C4-2B (cell line): ENCODE measurements around the gene CDC45.

Experiments
- H3K27ac ChIP-seq: fragments of 450-650 bp; 2 replicates; pipeline ENCODE4 v1.5.1; 2017
- CTCF ChIP-seq: fragments of 450-650 bp; conservative IDR thresholded peaks from 2 replicates; pipeline ENCODE4 v1.5.1; 2017; ENCODE audit warnings: mild to moderate bottlenecking
- ZFX ChIP-seq: fragments of 450-650 bp; IDR thresholded peaks from 2 replicates; pipeline ENCODE4 v1.6.1; 2017

CDC45 gene

GRCh38 chr22:19461506-19461905 lies 18.2 kb upstream of the CDC45 start:
- no peak overlapping the region for H3K27ac ChIP-seq
- TF ChIP-seq ZFX (no peak), CTCF (no peak)

DNA sequence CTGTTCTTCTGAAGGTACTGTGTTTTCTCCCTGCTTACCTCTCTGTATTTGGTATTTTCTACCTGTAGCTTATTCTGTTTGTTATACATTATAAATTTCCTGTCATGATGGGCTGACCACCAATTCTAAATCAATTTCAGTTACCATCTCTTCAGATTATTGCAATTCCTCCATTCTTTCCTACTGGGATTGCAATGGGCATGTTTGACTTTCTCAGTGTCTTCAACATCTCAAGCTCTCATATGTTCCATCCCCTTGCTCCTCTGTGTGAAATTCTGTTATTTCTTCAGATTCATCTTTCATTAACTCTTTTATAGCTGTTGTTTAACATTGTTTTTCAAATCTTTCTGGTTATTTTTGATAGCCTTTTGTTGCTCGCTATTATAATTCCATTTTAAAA lies 16.7 kb upstream of the CDC45 start:
- H3K27ac ChIP-seq, result no peak overlapping the region
- TF ChIP-seq CTCF (no peak), ZFX (no peak)

DNA sequence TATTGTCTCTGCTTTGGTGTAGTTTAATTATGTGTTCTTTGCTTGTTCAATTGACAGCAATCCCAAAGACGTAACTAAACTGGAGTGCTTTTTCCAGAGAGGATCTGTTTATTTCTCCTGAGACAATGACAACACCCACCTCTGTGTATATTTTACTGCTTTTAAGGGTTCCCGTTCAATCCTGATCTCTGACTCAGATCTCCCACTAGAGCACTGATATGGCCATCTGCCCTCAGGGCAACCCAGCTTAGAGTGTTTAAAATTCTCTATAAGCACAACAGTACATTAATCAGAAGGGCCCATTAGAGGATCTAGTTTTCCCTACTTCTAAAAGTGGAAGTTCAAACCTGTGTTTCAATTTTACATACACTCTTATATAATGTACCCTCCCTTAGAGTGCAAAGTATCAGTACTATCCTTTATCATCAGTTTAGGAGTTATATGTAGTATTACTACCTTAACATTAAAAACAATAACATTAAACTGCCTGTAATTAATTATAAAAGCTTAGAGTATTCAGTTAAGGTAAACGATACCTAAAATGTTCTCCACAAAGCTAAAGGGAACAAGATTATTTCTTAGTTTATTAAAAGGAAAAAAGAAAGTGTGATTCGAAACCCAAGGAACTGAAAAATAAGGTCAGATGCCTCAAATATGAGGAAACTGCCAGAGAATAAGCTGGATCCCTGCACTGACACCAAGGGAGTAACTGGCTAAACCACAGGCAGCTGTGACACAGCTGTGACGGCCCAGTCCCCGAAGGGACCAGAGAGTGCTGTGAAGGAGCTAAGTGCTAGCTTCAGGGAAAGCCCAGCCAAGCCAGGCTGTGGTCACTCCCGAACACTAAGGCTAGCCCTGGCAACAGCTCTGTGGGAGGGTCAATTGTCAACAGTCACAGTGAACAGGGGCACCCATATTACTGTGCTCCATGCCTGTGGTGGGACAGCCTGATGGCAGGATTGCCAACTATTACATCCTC lies 15.9 kb upstream of the CDC45 start:
- TF ChIP-seq ZFX, result no peak
- no peak for TF ChIP-seq CTCF
- H3K27ac ChIP-seq, result no peak overlapping the region

- no peak for TF ChIP-seq ZFX
- no peak overlapping the region for H3K27ac ChIP-seq
Measured at GRCh38 chr22:19464546-19464945, 15.2 kb upstream of the CDC45 start.

GRCh38 chr22:19464975-19465374 lies 14.7 kb upstream of the CDC45 start:
- no peak overlapping the region for H3K27ac ChIP-seq
- no peak for TF ChIP-seq ZFX

DNA sequence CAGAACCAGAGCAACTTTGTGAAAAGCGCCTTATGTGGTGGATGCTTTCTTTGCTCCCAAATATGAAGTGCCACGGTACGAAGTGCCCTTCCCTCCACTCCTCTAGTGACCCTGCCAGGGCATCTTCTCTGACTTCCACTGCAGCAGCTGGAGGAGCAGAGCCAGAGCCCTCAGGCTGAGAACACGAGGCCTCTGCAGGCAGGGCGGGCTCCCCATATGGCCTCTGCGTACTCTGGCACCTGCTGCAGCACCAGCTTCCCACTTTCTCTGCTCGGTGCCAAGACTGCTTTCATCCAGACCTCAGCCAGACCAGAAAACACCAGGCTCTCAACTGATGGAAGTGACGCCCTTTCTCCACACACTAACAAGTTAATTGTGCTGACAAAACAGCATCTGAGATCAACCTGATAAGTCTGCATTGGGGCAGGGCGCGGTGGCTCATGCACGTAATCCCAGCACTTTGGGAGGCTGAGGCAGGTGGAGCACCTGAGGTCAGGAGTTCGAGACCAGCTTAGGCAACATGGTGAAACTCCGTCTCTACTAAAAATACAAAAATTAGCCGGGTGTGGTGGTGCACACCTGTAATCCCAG lies 13.5 kb upstream of the CDC45 start:
- H3K27ac ChIP-seq, result no peak overlapping the region
- TF ChIP-seq ZFX (no peak), CTCF (no peak)

DNA sequence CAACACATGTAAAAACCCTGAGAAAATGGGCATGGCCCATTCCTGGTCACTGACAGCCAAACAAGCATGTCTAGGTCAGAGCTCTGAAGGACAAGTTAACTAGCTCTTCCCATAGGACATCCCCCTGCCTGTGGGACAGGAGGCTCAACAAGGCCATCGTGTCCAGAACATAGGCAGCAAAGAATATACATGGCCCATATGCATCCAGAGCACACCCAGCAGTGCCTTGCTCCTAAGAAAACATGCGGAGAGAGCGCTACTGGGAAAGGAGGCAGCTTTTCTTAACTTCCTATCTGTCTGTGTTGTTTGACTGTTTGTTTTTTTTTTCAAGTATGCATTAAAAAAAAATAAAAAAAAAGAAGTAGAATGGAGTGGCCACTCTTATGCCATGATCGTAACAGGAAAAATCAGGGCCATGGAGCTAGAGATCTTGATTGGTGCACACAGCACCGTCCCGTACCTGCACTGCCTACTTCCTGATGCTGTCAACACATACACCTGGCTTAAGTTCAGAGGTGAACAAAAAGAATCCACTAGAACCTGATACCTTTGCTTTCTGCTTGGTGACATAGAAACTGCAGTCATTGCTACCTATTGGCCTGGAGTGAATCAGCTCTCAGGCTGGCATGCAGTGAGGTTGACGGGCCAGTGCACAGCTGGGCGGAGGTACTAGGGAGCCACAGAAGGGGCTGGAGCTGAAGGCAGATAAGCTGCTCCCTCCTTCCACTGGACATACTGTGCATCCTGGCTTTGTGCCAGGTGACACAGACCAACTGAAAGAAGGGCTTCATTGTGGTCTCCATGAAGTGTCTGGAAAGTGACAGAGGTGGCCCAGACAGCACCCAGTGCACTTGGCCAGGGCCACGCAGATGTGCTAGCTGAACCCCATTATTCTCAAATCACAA lies 12.6 kb upstream of the CDC45 start:
- no peak overlapping the region for H3K27ac ChIP-seq
- TF ChIP-seq ZFX, result no peak
- TF ChIP-seq CTCF, result no peak

GRCh38 chr22:19467912-19468311 lies 11.8 kb upstream of the CDC45 start:
- TF ChIP-seq ZFX (no peak), CTCF (no peak)
- H3K27ac ChIP-seq, result no peak overlapping the region
